Activated CD8-positive, alpha-beta T cell treated with anti-CD3 and anti-CD28 coated beads for 36 hours (primary cell): ENCODE results near the gene SUCLG2. TPM values are rescaled to one million over a fixed set of nuclear protein-coding genes. Genes with fewer than 3 reads are reported as not detected.

ENCODE experiments used
- ATAC-seq: fragments of 200-7000 bp; cut with Tn5 transposase; one replicate; pipeline ENCODE4 v1.10.0; 2021; ENCODE audit warnings: mild to moderate bottlenecking, moderate library complexity
- CTCF ChIA-PET: fragments of 350-600 bp; sonication (Branson Sonifier 250); formaldehyde crosslinking; loops from one replicate; lab custom pipeline; 2021; ENCODE audit warnings: antibody characterized with exemption; lab: Charles Lee
- POLR2A ChIA-PET: fragments of 350-600 bp; sonication (Branson Sonifier 250); formaldehyde crosslinking; loops from one replicate; lab custom pipeline; 2021; ENCODE audit warnings: antibody characterized with exemption; lab: Charles Lee
- DNase-seq: peaks from one replicate; pipeline ENCODE4 v3.0.0-alpha.2; 2020
- H3K27ac Mint-ChIP-seq: one replicate; pipeline ENCODE4 v1.8.0; 2021; ENCODE audit warnings: mild to moderate bottlenecking, mixed read lengths
- H3K27me3 Mint-ChIP-seq: one replicate; pipeline ENCODE4 v1.8.0; 2021; ENCODE audit warnings: mixed read lengths
- H3K36me3 Mint-ChIP-seq: one replicate; pipeline ENCODE4 v1.8.0; 2021; ENCODE audit warnings: low read depth, mixed read lengths
- H3K4me1 Mint-ChIP-seq: one replicate; pipeline ENCODE4 v1.8.0; 2021; ENCODE audit warnings: low read depth, mixed read lengths
- H3K4me3 Mint-ChIP-seq: one replicate; pipeline ENCODE4 v1.8.0; 2021; ENCODE audit warnings: mild to moderate bottlenecking, moderate library complexity, mixed read lengths
- H3K9me3 Mint-ChIP-seq: one replicate; pipeline ENCODE4 v1.8.0; 2021; ENCODE audit warnings: mixed read lengths
- intact Hi-C: fragments of 100-400 bp; cut with micrococcal nuclease; formaldehyde crosslinking; loops from one replicate; pipeline ENCODE4 v1.10.0; 2022
- total RNA-seq, 2 experiments: library from RNA; stranded (reverse); gene quantifications; one replicate each; pipeline ENCODE4 v1.2.3, GENCODE V29; 2021
- TF ChIP-seq, protein P1 (sequence below): fragments of 200-600 bp; IDR thresholded peaks from one replicate; pipeline ENCODE4 v1.8.0; 2022; ENCODE audit warnings: antibody characterized with exemption, mild to moderate bottlenecking

The SUCLG2 gene, protein sequence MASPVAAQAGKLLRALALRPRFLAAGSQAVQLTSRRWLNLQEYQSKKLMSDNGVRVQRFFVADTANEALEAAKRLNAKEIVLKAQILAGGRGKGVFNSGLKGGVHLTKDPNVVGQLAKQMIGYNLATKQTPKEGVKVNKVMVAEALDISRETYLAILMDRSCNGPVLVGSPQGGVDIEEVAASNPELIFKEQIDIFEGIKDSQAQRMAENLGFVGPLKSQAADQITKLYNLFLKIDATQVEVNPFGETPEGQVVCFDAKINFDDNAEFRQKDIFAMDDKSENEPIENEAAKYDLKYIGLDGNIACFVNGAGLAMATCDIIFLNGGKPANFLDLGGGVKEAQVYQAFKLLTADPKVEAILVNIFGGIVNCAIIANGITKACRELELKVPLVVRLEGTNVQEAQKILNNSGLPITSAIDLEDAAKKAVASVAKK
- total RNA-seq, result 10 to 100 TPM; 61.3 to 65.5 TPM

DNA sequence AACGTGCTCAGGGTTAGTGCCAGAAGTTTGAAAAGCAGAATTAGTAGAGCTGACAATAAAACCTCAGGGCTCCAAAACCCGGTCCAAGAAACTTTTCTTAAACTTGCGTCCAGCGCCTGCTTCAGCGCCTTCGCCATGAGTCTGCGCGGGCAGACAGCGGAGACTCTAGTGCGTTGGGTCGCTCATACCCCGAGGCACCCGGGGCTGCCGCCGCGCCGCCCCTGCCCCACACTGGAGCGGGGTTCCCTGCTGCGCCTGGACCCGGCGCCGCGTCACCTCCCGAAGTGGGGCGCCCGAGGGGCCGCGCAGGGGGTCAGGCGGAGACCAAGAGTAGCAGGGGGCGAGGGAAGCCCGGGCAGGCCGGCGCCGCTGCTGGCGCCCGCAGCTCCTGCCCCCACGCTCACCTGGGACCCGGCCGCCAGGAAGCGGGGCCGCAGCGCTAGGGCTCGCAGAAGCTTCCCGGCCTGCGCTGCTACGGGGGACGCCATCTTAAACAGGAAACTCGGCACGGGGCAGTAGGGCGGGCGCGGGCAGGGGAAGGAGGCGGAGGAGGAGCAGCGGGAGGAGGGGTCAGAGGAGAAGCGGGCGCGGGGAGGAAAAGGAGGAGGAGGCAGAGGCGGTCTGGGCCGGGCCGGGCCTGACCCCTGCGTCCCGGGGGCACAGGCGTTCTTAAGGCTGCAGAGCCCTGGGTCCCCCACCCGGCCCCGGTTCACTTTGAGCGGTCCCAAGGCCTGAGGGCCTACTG, at the start of gene SUCLG2:
TSS of gene SUCLG2 (minus strand) at position 514 of the 745 bp plus-strand sequence. CDS start at position 488, 26 bp downstream.
- H3K36me3 Mint-ChIP-seq, result peaks cover 29% of the 10 kb centered on the region

DNA sequence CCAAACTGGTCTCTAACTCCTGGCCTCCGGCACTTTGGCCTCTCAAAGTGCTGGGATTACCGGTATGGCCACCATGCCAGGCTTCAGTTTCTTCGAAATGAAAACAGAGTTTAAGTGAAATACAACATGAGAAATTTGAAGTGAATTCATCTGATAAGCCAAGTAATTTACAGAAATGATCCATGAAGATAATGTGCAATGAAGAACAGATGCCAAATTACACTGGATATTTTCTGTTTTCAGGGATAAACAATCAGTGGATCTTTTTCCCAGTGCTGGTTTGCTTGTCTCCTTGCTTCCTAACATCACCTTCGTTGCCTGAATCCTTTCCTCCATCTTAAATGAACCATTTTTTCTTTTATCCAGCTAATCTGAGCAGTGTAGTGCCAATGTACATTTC, 46.2 kb upstream of the SUCLG2 start:
- DNase-seq (no peak), ATAC-seq (no peak)
- POLR2A ChIA-PET, result no interaction called here
- no peaks in the 10 kb centered on the region for H3K4me1 Mint-ChIP-seq
- H3K27ac Mint-ChIP-seq, result no peak overlapping the region
- intact Hi-C loops, result no loop called here
- H3K36me3 Mint-ChIP-seq, result no peaks in the 10 kb centered on the region
- CTCF ChIA-PET, result interaction anchor here (1.6 kb wide), 1 partner anchor 17 kb away, joined by 4 read pairs; no protein-coding TSS in a partner anchor
- no peaks in the 10 kb centered on the region for H3K27me3 Mint-ChIP-seq
- H3K9me3 Mint-ChIP-seq, result no peaks in the 10 kb centered on the region
- H3K4me3 Mint-ChIP-seq, result no peak overlapping the region
- TF ChIP-seq, protein P1, sequence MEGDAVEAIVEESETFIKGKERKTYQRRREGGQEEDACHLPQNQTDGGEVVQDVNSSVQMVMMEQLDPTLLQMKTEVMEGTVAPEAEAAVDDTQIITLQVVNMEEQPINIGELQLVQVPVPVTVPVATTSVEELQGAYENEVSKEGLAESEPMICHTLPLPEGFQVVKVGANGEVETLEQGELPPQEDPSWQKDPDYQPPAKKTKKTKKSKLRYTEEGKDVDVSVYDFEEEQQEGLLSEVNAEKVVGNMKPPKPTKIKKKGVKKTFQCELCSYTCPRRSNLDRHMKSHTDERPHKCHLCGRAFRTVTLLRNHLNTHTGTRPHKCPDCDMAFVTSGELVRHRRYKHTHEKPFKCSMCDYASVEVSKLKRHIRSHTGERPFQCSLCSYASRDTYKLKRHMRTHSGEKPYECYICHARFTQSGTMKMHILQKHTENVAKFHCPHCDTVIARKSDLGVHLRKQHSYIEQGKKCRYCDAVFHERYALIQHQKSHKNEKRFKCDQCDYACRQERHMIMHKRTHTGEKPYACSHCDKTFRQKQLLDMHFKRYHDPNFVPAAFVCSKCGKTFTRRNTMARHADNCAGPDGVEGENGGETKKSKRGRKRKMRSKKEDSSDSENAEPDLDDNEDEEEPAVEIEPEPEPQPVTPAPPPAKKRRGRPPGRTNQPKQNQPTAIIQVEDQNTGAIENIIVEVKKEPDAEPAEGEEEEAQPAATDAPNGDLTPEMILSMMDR, result no peak

More for the DNA sequence above, at the start of gene SUCLG2:
- peaks cover 6% of the 10 kb centered on the region for H3K9me3 Mint-ChIP-seq
- ChIA-PET CTCF (interaction anchor here (2.4 to 2.8 kb wide), 2 partner anchors 25 to 136 kb away, joined by 6 to 7 read pairs; no protein-coding TSS in a partner anchor), POLR2A (interaction anchor here (1.1 to 1.8 kb wide), 6 partner anchors 10 to 49 kb away, joined by 3 to 9 read pairs (median 4); no protein-coding TSS in a partner anchor)
- peaks cover 61% of the 10 kb centered on the region for H3K4me1 Mint-ChIP-seq
- ATAC-seq (peak; percentile 74), DNase-seq (peak; percentile 89)
- TF ChIP-seq, protein P1, result no peak
- peak within 1 kb of the TSS; percentile 81 for H3K4me3 Mint-ChIP-seq
- intact Hi-C loops, result loop anchor here (10.0 kb wide), 1 partner anchor 269 kb away; no protein-coding TSS in a partner anchor
- H3K27me3 Mint-ChIP-seq, result no peaks in the 10 kb centered on the region
- peak within 1 kb of the TSS; percentile 94 for H3K27ac Mint-ChIP-seq

DNA sequence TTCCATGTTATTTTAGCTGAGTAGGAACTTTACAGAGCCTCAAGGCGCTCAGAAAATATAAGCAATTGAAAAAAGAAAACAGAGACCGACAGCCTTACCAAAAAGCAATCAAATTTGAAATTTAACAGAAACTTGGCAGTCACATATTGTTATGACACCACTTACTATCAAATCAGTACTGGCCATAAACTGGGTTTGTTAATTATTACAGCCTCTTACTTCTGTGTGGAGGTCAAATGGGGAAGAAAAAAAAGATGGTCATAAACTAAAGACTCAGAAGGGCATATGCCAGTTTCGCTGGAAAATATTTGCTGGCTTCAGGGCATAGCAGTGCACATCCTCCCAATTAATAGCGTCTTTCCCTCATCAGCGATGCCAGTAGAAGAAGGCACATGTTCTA, 45.5 kb upstream of the SUCLG2 start:
- intact Hi-C loops, result no loop called here
- Mint-ChIP-seq H3K27ac (no peak overlapping the region), H3K4me1 (no peaks in the 10 kb centered on the region), H3K9me3 (no peaks in the 10 kb centered on the region), H3K27me3 (no peaks in the 10 kb centered on the region), H3K4me3 (no peak overlapping the region), H3K36me3 (no peaks in the 10 kb centered on the region)
- CTCF ChIA-PET, result no interaction called here
- DNase-seq (no peak), ATAC-seq (no peak)
- POLR2A ChIA-PET, result no interaction called here
- TF ChIP-seq, protein P1, result no peak

DNA sequence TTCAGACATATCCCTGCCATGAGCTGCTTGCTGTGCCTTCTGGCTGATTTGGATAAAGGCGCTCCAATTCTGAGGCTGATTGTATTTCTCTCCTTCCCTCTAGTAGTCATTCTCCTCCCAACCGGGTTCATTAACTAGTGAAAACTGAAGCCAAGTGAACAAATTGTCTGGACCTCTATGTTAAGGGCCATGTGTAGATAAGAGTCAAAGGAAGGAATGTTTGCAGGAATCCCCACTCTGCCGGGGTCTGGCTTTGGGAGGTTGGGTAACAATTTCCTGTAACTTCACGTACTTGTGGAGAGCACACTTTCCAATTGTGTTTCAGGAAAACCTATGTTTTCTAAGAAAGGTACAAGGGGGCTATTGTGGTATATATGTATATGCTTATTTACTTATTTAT, 38.2 kb upstream of the SUCLG2 start:
- ChIA-PET CTCF (no interaction called here), POLR2A (no interaction called here)
- ATAC-seq, result no peak
- TF ChIP-seq, protein P1, result no peak
- Mint-ChIP-seq H3K4me1 (peaks cover 3% of the 10 kb centered on the region), H3K9me3 (peaks cover 4% of the 10 kb centered on the region), H3K27ac (no peak overlapping the region), H3K27me3 (no peaks in the 10 kb centered on the region), H3K4me3 (no peak overlapping the region), H3K36me3 (no peaks in the 10 kb centered on the region)
- no peak for DNase-seq
- intact Hi-C loops, result no loop called here
